AG09319 (cell line): ENCODE results near the gene STK36.

ENCODE experiments used
- DNase-seq: peaks from one replicate; pipeline ENCODE4 v3.0.0-alpha.2; 2010; ENCODE audit warnings: low read depth; ENCODE audit errors: extremely low read depth
- TF ChIP-seq, protein P1 (sequence below): IDR thresholded peaks from 2 replicates; pipeline ENCODE4 v1.5.1; 2011; ENCODE audit warnings: low read depth, mild to moderate bottlenecking, inconsistent platforms, low read length, moderate library complexity

Gene STK36

DNA sequence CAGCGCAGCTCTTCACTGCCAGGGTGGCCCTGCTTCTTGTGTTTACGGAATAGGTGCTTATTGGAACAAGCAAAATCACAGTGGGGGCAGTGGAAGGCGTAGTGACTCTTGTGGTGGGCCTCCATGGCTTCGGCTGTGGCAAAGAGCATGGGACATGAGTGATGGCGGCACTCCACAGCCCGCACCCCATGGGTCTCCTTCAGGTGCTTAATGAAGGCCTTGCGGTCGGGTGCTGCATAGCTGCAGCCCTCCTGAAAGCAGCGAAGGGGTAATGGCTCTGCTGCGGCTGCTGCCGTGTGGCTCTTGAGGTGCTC, 23.1 kb upstream of the STK36 start:
- TF ChIP-seq, protein P1, sequence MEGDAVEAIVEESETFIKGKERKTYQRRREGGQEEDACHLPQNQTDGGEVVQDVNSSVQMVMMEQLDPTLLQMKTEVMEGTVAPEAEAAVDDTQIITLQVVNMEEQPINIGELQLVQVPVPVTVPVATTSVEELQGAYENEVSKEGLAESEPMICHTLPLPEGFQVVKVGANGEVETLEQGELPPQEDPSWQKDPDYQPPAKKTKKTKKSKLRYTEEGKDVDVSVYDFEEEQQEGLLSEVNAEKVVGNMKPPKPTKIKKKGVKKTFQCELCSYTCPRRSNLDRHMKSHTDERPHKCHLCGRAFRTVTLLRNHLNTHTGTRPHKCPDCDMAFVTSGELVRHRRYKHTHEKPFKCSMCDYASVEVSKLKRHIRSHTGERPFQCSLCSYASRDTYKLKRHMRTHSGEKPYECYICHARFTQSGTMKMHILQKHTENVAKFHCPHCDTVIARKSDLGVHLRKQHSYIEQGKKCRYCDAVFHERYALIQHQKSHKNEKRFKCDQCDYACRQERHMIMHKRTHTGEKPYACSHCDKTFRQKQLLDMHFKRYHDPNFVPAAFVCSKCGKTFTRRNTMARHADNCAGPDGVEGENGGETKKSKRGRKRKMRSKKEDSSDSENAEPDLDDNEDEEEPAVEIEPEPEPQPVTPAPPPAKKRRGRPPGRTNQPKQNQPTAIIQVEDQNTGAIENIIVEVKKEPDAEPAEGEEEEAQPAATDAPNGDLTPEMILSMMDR, result no peak
- DNase-seq, result no peak

DNA sequence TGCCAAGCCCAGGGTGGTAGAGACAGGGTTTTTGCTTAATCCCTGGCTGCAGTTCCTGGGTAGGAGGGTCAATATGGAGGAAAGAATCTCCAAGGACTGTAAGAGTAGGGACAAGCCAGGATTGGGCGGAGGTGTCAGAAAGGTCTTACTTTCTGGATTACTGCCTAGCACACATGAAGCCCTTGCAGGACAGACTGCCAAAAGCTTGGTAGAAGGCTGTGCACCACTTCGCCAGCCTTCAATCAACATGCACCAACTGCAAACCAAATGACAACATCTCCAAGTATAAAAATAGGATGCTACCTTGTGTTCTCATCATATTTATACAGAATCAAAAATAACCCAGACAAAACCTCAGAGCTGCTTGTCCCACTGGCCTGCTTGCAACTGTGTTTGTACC, 16.1 kb upstream of the STK36 start:
- no peak for DNase-seq
- TF ChIP-seq, protein P1, result no peak

DNA sequence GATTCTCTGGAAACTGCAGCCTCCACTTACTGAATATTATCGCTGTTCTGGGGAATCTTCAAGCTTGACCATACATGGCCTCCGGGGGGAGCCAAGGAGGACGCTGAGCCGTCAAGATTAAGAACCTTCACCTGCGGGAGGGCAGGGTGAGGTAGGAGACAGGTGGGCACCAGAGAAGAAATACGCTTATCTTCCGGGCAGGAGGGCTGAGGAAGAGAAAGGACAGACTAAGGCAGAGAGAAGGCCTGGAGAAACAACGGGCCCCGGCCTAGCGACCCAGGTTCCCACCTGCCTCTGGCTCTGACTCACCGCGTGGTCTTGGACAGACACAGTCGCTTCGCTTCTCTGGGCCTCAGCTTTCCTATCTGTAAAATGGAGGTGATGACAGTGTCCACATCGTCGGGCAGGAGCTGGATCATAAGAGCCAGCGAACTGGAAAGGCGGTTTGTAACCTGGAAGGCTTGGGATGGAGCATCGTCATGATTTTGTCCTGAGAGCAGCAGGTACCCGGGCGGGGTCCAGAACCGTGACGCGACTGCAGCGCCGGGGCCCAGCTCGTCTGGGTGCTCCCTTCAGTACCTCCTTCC, 13.1 kb upstream of the STK36 start:
- no peak for DNase-seq
- TF ChIP-seq, protein P1, result peak; percentile 47

DNA sequence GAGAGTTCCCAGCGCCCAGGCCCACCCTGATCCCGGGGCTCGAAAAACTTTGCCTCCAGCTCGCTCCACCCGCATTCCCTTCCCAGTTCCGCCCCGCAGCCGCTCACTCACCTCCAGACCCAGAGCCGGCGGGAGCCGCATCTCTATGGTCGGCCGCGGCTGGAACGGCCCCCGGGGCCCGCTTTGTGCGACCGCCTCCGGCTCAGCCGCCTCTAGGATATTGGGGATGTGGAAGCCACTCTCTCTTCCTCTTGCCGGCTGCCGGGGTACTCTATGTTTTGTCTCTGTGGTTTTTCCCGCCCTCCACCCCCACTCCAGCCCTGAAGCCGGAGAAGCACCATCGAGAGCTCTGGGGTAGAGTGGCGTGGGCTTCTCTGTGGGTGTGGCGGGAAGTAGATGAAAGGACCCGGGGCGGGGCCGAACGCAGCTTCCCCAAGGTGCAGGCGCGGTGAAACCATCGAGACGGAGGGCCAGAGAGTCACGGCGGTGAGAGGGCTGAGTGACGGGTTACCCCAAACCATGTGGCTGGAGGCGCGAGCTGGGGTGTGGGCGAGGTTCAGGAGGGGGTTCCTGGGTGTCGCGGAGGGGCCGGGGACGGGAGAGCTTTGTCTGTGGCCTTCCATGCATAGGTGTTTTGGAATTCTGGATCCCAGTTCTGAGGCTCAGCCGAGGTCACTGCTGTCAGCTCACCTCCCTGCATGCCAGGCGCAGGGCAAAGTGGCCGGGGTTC, 12.5 kb upstream of the STK36 start, which contains the start of the genes BCS1L and ZNF142:
Gene BCS1L, plus strand, starts transcription at position 426 of the 730 bp plus-strand sequence. CDS start 1,305 bp downstream, outside the sequence.
Gene ZNF142, minus strand, starts transcription at position 366 of the 730 bp plus-strand sequence. CDS start 3,194 bp downstream, outside the sequence.
- TF ChIP-seq, protein P1, result no peak
- DNase-seq, result peak; percentile 42

DNA sequence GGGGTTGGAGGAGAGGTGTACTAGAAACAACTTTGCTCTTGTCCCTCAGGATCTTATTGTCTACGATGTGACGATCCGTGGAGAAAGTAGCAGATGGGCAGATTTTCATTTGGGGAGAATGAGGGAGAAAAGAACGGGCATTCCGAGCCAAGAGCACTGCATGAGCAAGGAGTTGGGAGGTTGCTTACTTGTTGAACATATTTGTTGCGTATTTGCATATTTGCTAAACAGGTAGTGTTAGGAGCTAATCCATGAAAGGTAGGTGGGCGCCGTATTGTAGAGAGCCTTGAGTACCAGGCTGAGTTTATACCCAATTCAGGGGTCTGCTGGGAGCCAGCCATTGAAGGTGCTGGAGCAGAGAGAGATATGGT, 11.9 kb upstream of the STK36 start:
- TF ChIP-seq, protein P1, result no peak

DNA sequence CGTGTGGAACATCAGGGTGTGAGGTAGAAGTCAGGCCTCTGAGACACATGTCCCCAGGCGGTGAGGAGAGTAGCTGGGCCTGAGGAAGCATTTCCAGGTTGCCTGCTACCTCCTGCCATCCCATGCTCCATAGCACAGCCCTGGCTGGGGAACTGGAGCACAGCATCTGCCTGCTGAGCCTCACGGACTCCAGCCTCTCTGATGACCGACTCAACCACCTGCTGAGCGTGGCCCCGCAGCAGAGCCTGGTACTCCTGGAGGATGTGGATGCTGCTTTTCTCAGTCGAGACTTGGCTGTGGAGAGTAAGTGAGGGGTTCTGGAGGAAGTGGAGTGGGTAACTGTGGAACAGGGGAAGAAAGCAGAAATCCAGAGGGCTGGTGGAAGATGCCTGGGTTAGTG, 9.5 kb upstream of the STK36 start:
- TF ChIP-seq, protein P1, result no peak
- DNase-seq, result no peak

More for the DNA sequence above, 11.9 kb upstream of the STK36 start:
- no peak for DNase-seq

DNA sequence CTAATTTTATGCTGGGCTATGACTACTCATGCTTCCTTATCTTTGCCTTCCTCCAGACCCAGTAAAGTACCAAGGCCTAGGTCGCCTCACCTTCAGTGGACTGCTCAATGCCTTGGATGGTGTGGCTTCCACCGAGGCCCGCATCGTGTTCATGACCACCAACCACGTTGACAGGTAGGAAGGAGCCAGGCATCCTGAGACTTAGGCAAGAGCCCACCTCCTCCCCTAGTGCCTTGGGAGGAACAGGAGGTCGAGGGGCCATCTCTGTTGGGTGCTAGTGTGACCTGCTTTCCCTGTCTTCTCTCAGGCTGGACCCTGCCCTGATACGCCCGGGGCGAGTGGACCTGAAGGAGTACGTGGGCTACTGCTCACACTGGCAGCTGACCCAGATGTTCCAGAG, 9.1 kb upstream of the STK36 start:
- DNase-seq, result no peak
- TF ChIP-seq, protein P1, result no peak
